Endothelial cell (in vitro differentiated cells): ENCODE measurements around the gene TRPM7. TPM values are rescaled to one million over a fixed set of nuclear protein-coding genes. Genes with fewer than 3 reads are reported as not detected.

Experiments used
- DNase-seq: peaks from one replicate; pipeline ENCODE4 v3.0.0; 2021; ENCODE audit warnings: low spot score
- H3K27ac Mint-ChIP-seq: one replicate; pipeline ENCODE4 v1.8.0; 2021; ENCODE audit warnings: mixed read lengths, inconsistent platforms; ENCODE audit not compliant: unreplicated experiment
- H3K27me3 Mint-ChIP-seq: one replicate; pipeline ENCODE4 v1.8.0; 2021; ENCODE audit warnings: mild to moderate bottlenecking, moderate library complexity, mixed read lengths, inconsistent platforms; ENCODE audit not compliant: unreplicated experiment
- H3K36me3 Mint-ChIP-seq: one replicate; pipeline ENCODE4 v1.8.0; 2021; ENCODE audit warnings: mild to moderate bottlenecking, low read depth, mixed read lengths, inconsistent platforms; ENCODE audit not compliant: unreplicated experiment
- H3K4me1 Mint-ChIP-seq: one replicate; pipeline ENCODE4 v1.8.0; 2021; ENCODE audit warnings: mild to moderate bottlenecking, mixed read lengths, inconsistent platforms; ENCODE audit not compliant: unreplicated experiment
- H3K4me3 Mint-ChIP-seq: one replicate; pipeline ENCODE4 v1.8.0; 2021; ENCODE audit warnings: mild to moderate bottlenecking, mixed read lengths, inconsistent platforms; ENCODE audit not compliant: unreplicated experiment
- H3K9me3 Mint-ChIP-seq: one replicate; pipeline ENCODE4 v1.8.0; 2021; ENCODE audit warnings: mixed read lengths, inconsistent platforms; ENCODE audit not compliant: unreplicated experiment
- CTCF ChIP-seq: fragments of 200-600 bp; sonication (generic); IDR thresholded peaks from one replicate; pipeline ENCODE4 v1.5.0; 2021; ENCODE audit warnings: antibody characterized with exemption; ENCODE audit not compliant: unreplicated experiment
- total RNA-seq: library from RNA; stranded (reverse); fragmentation: NEBNext Ultra II Directional; extraction: Animal tissue kit (Norgen Biotek cat#: 25700); gene quantifications from one replicate; pipeline ENCODE4 v1.2.1, GENCODE V29; 2021; ENCODE audit not compliant: unreplicated experiment

The TRPM7 gene
- total RNA-seq, 1 donor from 2014 or later: 22.6 TPM

GRCh38 chr15:50531163-50531562 is 155.4 kb downstream of the TRPM7 start:
- Mint-ChIP-seq H3K27ac (no peak overlapping the region), H3K36me3 (no peaks in the 10 kb centered on the region), H3K27me3 (no peaks in the 10 kb centered on the region), H3K4me3 (no peak overlapping the region), H3K9me3 (no peaks in the 10 kb centered on the region), H3K4me1 (peaks cover 16% of the 10 kb centered on the region)
- DNase-seq: no peak
- no peak for TF ChIP-seq CTCF

GRCh38 chr15:50523851-50524251 is 162.7 kb downstream of the TRPM7 start:
- no peak for TF ChIP-seq CTCF
- Mint-ChIP-seq H3K4me1 (no peaks in the 10 kb centered on the region), H3K4me3 (no peak overlapping the region), H3K27me3 (no peaks in the 10 kb centered on the region), H3K36me3 (no peaks in the 10 kb centered on the region), H3K27ac (no peak overlapping the region), H3K9me3 (no peaks in the 10 kb centered on the region)
- no peak for DNase-seq

- Mint-ChIP-seq H3K27ac (no peak overlapping the region), H3K9me3 (no peaks in the 10 kb centered on the region), H3K36me3 (peaks cover 3% of the 10 kb centered on the region), H3K27me3 (no peaks in the 10 kb centered on the region), H3K4me3 (no peak overlapping the region), H3K4me1 (no peaks in the 10 kb centered on the region)
- DNase-seq: no peak
- TF ChIP-seq CTCF: no peak
These were observed 166.7 kb downstream of the TRPM7 start for GRCh38 chr15:50519740-50520425.

- H3K36me3 Mint-ChIP-seq: no peaks in the 10 kb centered on the region
- no peaks in the 10 kb centered on the region for H3K9me3 Mint-ChIP-seq
- H3K4me1 Mint-ChIP-seq: no peaks in the 10 kb centered on the region
- no peak for TF ChIP-seq CTCF
- no peak overlapping the region for H3K27ac Mint-ChIP-seq
- DNase-seq: no peak
- H3K27me3 Mint-ChIP-seq: no peaks in the 10 kb centered on the region
- H3K4me3 Mint-ChIP-seq: no peak overlapping the region
These were observed 173.6 kb downstream of the TRPM7 start for GRCh38 chr15:50513001-50513400.

Other genes starting within 250 kb of the TRPM7 start
- 0.92 TPM for gene USP50, start 140.1 kb downstream of the TRPM7 start, total RNA-seq
- gene SPPL2A, start 78.9 kb upstream of the TRPM7 start, total RNA-seq: 62.2 TPM
- gene AP4E1, start 221.9 kb upstream of the TRPM7 start, total RNA-seq: 7.4 TPM